PFSK-1 (cell line): ENCODE results near the gene ZNF736.

Experiments used
- POLR2AphosphoS5 ChIP-seq: IDR thresholded peaks from 2 replicates; pipeline ENCODE4 v1.6.1; 2012; ENCODE audit warnings: low read depth, mild to moderate bottlenecking, control low read depth, low read length, moderate library complexity
- SIN3A ChIP-seq: IDR thresholded peaks from 2 replicates; pipeline ENCODE4 v1.6.1; 2012; ENCODE audit warnings: mild to moderate bottlenecking, low read length, moderate library complexity, borderline replicate concordance; ENCODE audit not compliant: insufficient read depth

- TF ChIP-seq POLR2AphosphoS5 (no peak), SIN3A (no peak)
Observed at GRCh38 chr7:64294701-64295420, 18.9 kb upstream of the ZNF736 start.
